Activated CD4-positive, alpha-beta T cell treated with anti-CD3 and anti-CD28 coated beads for 48 hours (primary cell): Measurements from ENCODE around the gene DIPK1B.

ENCODE experiments used
- DNase-seq: peaks from one replicate; pipeline ENCODE4 v3.0.0-alpha.2; 2020

Gene DIPK1B

DNA sequence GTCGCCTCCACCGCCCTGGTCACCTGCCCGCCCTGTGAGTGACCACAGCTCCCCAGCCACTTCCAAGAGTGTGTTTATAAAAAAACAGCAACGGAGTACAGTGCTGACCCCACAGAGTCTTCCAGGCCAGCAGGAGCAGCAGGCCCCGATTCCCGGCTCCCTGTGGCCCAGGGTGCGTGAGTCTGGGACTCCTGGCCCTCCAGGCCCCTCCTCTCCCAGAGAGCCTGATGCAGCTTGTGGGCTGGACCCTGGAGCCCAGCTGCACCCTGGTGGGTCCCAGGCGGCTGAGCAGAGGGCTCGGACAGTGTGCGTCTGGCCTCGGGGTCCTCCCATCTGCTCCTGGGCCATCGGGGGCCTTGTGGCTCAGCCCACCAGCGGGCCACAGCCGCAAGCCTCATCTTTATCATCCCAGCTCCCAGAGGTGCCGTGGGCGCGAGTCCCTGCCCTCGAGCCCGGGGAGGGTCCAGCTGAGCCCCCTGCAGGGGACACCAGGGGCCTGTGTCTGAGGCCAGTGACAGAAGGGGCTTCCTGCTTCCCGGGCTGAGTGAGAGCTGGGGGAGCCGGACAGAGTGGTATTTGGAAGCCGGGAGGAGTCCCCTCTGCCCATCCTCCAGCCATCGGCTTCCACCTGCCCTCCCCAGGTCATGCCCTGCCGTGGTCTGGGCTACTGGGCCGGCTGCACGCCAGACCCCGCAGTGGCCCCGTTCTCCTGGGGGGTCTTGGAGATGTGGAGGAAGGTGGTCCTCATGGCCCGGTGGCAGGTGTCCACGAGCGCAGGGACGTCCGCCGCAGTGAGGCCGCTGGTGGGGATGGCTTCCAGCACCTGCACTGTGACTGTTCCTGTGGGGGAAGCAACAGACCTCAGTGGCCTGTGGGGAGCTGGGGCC, 39.0 kb upstream of the DIPK1B start:
- no peak for DNase-seq

DNA sequence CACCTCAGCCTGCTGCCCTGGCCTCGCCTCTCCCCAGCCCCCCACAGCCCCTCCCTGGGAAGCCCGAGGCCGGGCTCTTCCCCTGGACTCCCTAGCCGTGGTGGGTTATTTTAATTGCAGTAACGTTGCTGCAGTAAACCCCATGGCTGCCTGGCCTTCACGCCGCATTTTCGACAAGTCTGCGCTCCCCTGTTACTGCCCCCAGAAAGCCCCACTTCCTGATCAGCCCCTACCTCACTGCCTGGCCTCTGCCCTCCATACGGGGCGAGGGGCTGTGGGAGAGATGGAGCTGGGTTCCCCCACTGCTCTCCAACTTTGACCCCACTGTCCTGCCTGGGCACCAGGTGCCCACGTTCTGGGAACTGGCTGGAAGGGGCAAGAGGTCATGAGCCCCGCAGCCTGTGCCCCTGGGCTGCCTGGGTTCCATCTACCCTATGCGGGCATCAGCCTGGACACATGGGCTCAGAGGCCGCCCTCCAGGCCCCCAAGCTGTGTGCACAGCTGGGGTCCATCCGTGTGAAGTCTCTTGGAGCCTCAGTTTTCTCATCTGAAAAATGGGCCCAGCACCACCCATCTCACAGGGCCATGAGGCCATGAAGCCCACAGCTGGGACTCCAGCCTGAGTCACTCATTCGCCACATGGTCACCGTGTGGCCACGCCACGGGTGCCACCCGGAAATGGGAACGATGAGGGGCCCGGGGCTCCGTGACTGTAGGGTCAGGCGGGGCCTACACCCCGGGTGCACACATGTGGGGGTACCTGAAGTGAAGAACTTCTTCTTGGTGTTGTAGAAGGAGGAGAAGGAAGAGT, 38.2 kb upstream of the DIPK1B start:
- DNase-seq: no peak

GRCh38 chr9:136674786-136675349, 37.5 kb upstream of the DIPK1B start:
- no peak for DNase-seq

- no peak for DNase-seq
Measured at GRCh38 chr9:136675477-136676296, 36.7 kb upstream of the DIPK1B start.

DNA sequence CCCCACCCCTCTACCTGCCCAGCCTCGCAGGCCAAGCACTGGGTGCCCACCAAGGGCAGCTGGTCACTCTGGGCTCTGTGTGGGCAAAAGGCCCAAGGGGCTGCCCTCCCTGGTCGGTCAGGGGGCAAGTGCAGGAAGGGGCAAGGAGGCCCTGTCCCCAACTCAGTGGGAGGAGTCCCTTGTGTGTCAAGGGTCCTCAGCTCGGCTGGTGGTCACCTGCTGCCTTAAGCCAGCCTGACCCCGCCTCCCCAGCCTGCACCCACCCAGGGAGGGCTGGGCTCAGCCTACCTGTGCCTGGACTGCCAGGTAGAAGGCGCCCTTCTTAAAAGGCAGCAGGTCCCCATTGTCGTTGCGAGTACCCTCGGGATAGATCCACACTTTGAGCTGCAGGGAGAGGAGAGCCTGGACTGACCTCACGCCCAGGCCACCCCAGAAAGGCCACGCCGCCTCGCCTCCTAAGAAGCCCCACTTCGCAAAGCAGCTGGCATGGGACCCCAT, 36.0 kb upstream of the DIPK1B start:
- no peak for DNase-seq

GRCh38 chr9:136676920-136677686, 35.3 kb upstream of the DIPK1B start:
- DNase-seq: no peak

- DNase-seq: no peak
Measured at GRCh38 chr9:136678034-136678433, 34.3 kb upstream of the DIPK1B start.

- DNase-seq: no peak
Measured at GRCh38 chr9:136678624-136679023, 33.7 kb upstream of the DIPK1B start.

DNA sequence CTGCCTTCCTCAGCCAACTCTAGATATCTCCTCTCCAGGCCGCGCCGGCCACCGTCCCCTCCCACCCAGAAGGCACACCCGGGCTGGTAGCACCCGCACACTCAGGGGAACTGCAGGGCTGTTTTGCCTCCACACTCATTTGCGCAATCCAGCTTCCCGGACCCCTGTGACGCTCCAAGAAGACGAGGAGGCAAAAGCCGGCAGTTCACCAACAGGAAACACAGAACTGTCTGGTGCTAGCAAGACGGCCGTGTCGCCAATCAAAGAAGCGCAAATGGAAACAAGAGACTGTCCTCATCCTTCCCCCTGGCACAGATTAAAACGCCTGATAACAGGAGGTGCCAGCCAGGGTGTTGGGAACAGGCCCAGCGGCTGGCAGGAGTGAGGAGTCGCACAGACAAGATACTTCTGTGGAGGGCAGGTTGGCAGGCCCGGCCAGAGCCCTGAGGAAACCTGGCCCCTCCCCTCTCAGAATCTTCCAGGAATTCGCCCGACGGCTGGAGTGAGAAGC, 32.9 kb upstream of the DIPK1B start:
- DNase-seq: no peak

- no peak for DNase-seq
Measured at GRCh38 chr9:136681029-136681428, 31.3 kb upstream of the DIPK1B start.

DNA sequence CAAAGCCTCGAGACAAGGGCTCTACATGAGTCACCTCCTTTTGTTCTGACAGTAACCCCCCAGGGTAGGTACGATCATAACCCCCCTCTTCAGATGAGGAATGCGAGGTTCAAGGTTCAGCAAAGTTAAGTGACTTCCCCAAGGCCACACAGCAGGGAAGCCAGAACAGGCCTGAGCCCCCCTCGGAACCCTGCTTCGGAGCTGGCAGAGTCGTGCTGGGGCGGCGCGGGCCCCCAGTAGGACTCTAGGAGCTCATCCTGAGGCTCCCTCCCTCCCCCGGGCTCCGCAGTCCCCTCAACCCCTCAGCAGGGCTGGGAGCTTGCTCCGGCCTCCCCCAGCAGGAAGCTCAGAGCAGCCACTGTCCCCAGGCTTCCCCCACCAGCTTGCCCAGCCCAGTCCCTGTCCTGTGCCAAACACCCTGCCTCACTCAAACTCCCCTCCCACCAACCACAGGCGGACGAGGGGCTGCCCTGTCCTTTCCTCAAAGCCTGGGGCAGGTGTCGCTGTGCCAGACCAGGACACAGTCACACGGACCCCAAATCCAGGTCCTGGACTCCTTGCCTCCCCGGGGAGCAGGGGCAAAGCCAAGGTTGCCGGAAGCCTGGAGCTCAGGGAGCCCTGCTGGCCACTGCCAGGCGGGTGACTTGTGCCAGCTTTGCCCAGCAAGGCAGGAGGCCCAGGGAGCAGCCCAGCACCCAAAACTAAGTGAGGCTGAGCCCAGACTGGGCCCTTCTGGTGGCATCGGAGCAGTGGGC, 30.2 kb upstream of the DIPK1B start:
- no peak for DNase-seq

GRCh38 chr9:136682710-136683109, 29.7 kb upstream of the DIPK1B start:
- no peak for DNase-seq

DNA sequence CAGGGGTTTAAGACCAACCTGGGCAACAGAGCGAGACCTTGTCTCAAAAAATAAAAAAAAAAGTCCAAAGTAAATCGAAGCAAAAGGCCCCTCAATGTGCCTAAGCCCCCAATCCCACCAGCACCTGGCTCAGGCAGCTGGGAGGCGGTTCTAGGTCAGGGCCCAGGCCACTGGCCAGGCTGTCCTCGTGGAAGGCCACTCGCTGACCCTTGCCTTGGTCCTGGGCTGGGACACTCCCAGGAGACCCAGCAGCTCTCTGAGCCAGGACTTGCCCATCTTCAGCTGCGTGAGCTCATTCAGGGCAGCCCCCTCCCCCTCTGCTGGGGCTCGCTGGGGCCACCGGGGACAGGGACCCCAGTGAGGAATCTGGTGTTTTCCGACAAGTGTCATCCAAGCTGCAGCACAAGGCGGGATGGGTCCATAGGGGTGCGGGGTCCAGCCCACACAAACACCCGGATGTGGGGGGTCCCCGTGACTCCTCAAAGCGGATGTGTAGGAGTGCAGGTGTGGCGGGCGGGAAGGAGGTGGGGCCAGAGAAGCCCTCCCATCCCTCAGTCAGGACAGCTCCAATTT, 29.1 kb upstream of the DIPK1B start:
- no peak for DNase-seq

DNA sequence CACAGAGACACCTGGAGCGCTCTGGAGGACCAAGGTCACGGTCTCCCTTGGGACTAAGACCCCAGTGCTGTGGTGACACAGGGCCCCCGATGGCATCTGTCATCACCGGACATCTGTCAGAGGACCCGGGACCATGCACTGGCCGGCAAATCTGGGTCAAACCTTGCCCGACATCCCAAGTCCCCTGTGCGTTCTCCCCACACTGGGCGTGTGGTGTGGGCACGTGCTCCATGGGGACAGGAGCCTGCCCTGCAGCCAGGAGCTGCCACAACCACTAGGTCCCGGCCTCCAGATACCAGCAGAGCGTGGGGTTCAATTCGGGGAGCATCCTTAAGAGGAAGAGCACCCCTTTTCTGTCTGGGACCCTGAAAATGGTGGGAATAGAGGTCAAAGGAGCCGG, 28.6 kb upstream of the DIPK1B start:
- no peak for DNase-seq

DNA sequence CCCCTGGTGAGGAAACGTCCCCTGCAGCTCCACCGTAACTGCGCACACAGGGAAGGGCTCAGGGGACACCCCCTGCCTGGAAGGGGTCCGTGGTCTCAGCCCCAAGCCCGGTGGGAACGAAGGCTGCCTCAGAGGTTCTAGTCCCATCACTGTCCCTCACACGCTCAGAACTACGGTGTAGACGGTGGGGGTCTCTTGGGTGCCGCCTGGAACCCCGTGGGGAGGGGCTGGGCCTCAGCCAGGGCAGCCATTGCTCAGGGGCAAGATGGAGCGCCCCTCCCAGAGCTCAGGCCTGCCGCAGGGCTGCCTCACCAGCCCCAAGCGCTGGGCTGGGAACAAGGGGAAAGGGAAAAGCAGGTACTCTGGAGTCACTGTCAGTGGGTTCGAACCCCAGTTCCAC, 28.0 kb upstream of the DIPK1B start:
- DNase-seq: no peak

- no peak for DNase-seq
Measured at GRCh38 chr9:136684799-136685198, 27.6 kb upstream of the DIPK1B start.

- no peak for DNase-seq
Measured at GRCh38 chr9:136685216-136685615, 27.2 kb upstream of the DIPK1B start.

- no peak for DNase-seq
Measured at GRCh38 chr9:136685790-136686533, 26.4 kb upstream of the DIPK1B start.

DNA sequence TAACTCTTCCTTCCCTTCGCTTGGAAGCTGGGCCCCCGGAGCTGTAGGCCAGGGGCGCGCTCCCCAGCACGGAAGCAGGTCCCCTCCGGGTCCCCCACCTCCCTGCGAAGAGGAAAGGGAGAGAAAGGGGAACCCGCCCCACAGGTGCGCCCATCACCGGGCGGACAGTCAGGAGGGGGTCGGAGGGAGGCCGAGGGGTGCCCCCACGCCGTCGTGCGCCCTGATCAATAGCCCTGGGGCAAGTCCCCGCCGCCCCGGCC, 25.9 kb upstream of the DIPK1B start:
- no peak for DNase-seq
